HepG2 (cell line): ENCODE measurements around the gene UBE2M. TPM values are rescaled to one million over a fixed set of nuclear protein-coding genes. Genes with fewer than 3 reads are reported as not detected.
A peak's percentile ranks its signal among the peaks of the same experiment; 100 is the strongest.

Experiments
- AHR ChIP-seq: IDR thresholded peaks from 2 replicates; pipeline ENCODE4 v1.6.1; 2018; ENCODE audit warnings: missing genetic modification reagents, missing compliant biosample characterization
- ATF7-NPFF ChIP-seq: sonication (generic); formaldehyde crosslinking; IDR thresholded peaks from 2 replicates; pipeline ENCODE4 v1.8.1; 2023; ENCODE audit warnings: mild to moderate bottlenecking, low read depth, missing genetic modification reagents, moderate library complexity
- GABPA ChIP-seq, 2 experiments: IDR thresholded peaks; 2 replicates each; pipeline ENCODE4 v1.6.1; 2011 to 2016; ENCODE audit warnings: low read depth in 2 of 2, low read length in 1 of 2, missing biosample characterization in 1 of 2, missing genetic modification characterization in 1 of 2
- GABPB1 ChIP-seq: IDR thresholded peaks from 2 replicates; pipeline ENCODE4 v1.6.1; 2016; ENCODE audit warnings: mild to moderate bottlenecking, missing genetic modification reagents, moderate library complexity, missing compliant biosample characterization
- GATAD1 ChIP-seq: IDR thresholded peaks from 2 replicates; pipeline ENCODE4 v1.6.1; 2016; ENCODE audit warnings: missing genetic modification reagents, missing compliant biosample characterization
- KDM5A ChIP-seq: fragments of 200-600 bp; sonication (generic); IDR thresholded peaks from 2 replicates; pipeline ENCODE4 v1.7.0; 2018; ENCODE audit warnings: antibody characterized with exemption, mild to moderate bottlenecking, low read length, borderline replicate concordance
- KLF11 ChIP-seq: IDR thresholded peaks from 2 replicates; pipeline ENCODE4 v1.6.1; 2016; ENCODE audit warnings: missing compliant biosample characterization
- KMT2B ChIP-seq: IDR thresholded peaks from 2 replicates; pipeline ENCODE4 v1.6.1; 2016; ENCODE audit warnings: missing genetic modification reagents, missing compliant biosample characterization
- PPARG ChIP-seq: conservative IDR thresholded peaks from 2 replicates; pipeline ENCODE4 v1.6.1; 2016; ENCODE audit warnings: missing biosample characterization, missing genetic modification reagents
- RBFOX2 ChIP-seq: fragments of 200-400 bp; formaldehyde crosslinking; IDR thresholded peaks from 2 replicates; pipeline ENCODE4 v1.6.1; 2017; ENCODE audit warnings: low read depth, mild to moderate bottlenecking, low read length
- TCF12 ChIP-seq, 2 experiments: fragments of 450-650 bp in 1 of 2; sonication (generic) in 1 of 2; formaldehyde crosslinking in 1 of 2; IDR thresholded peaks; 2 replicates each; pipeline versions ENCODE4 v1.6.1 to v1.8.0; 2017 to 2022; ENCODE audit warnings: antibody characterized with exemption in 1 of 2, mild to moderate bottlenecking in 1 of 2, missing genetic modification reagents in 1 of 2, moderate library complexity in 1 of 2
- THAP9 ChIP-seq: sonication (generic); formaldehyde crosslinking; IDR thresholded peaks from 2 replicates; pipeline ENCODE4; 2020; ENCODE audit warnings: missing genetic modification reagents, mild to moderate bottlenecking, borderline replicate concordance
- UBTF ChIP-seq: sonication (generic); formaldehyde crosslinking; IDR thresholded peaks from 2 replicates; pipeline ENCODE4 v1.4.0; 2020; ENCODE audit warnings: mild to moderate bottlenecking, missing genetic modification reagents
- ZBTB20 ChIP-seq: sonication (generic); formaldehyde crosslinking; IDR thresholded peaks from 2 replicates; pipeline ENCODE4 v1.8.1; 2023; ENCODE audit warnings: missing genetic modification reagents, low read depth, mild to moderate bottlenecking, borderline replicate concordance
- ZGPAT ChIP-seq: IDR thresholded peaks from 2 replicates; pipeline ENCODE4 v1.6.1; 2016; ENCODE audit warnings: mild to moderate bottlenecking
- ZNF276 ChIP-seq: sonication (generic); formaldehyde crosslinking; IDR thresholded peaks from 2 replicates; pipeline ENCODE4 v1.4.0; 2020; ENCODE audit warnings: mild to moderate bottlenecking, low read depth, missing genetic modification reagents
- ZNF569 ChIP-seq: sonication (generic); formaldehyde crosslinking; IDR thresholded peaks from 2 replicates; pipeline ENCODE4 v1.5.0; 2020; ENCODE audit warnings: mild to moderate bottlenecking, missing genetic modification reagents, moderate library complexity, borderline replicate concordance
- ZNF773 ChIP-seq: sonication (generic); formaldehyde crosslinking; IDR thresholded peaks from 2 replicates; pipeline ENCODE4 v1.4.0; 2020; ENCODE audit warnings: missing genetic modification reagents, borderline replicate concordance
- ZNF83 ChIP-seq: sonication (generic); formaldehyde crosslinking; IDR thresholded peaks from 2 replicates; pipeline ENCODE4 v1.4.0; 2020; ENCODE audit warnings: missing genetic modification reagents, mild to moderate bottlenecking, borderline replicate concordance
- polyA plus RNA-seq, 8 experiments: library from polyadenylated mRNA; depleted of rRNA in 3 of 8; stranded (reverse) in 7 of 8; unstranded in 1 of 8; fragments of >200 nt; fragmentation: Illumina TruSeq in 4 of 8; extraction: Trizol in 4 of 8; gene quantifications; 2 replicates each; pipeline versions ENCODE4 v1.2.1 to v1.2.3, GENCODE V29; 2011 to 2016; ENCODE audit warnings: low read depth in 4 of 8, missing spikeins in 1 of 8, mixed read lengths in 1 of 8; ENCODE audit not compliant: insufficient read depth in 1 of 8
- total RNA-seq, 5 experiments: library from RNA; depleted of rRNA; stranded (reverse); fragments of >200 nt; fragmentation: Illumina TruSeq; extraction: Trizol; gene quantifications; 2 replicates each; pipeline ENCODE4 v1.2.3, GENCODE V29; 2016; ENCODE audit warnings: low read depth in 1 of 5

The UBE2M gene
- total and polyA plus RNA-seq, 2 of the 13 experiments (the other 11 are each of a cell fraction or from before 2014, with no cell fraction given): 36.2 to 50.3 TPM

- peak; percentile 93 for TF ChIP-seq GABPB1 (CRISPR knock-in tag)
- peak; percentile 57; the same call in 1 of the 2 replicates for TF ChIP-seq ZNF276 (CRISPR knock-in tag)
- TF ChIP-seq KDM5A: peak; percentile 56; the same call in 1 of the 2 replicates
- TF ChIP-seq ZNF773: no peak
- TF ChIP-seq RBFOX2: peak; percentile 87
- TF ChIP-seq AHR (CRISPR knock-in tag): peak; percentile 58; the same call in 1 of the 2 replicates
- peak; percentile 84; the same call in 1 of the 2 replicates for TF ChIP-seq KLF11 (CRISPR knock-in tag)
- 0 out of 2 replicates have a peak, but pooled peaks have one; percentile 93 for TF ChIP-seq ZNF569 (CRISPR knock-in tag)
- peak; percentile 82 for TF ChIP-seq GATAD1 (CRISPR knock-in tag)
- TF ChIP-seq GABPA (IDR thresholded peaks at IDR 0.05; ENCODE audit: low read depth, low read length): peak; percentile 69
- peak; percentile 89 for TF ChIP-seq GABPA (CRISPR knock-in tag; IDR thresholded peaks at IDR 0.05; ENCODE audit: low read depth)
- TF ChIP-seq TCF12 (IDR thresholded peaks at IDR 0.05): no peak
- TF ChIP-seq TCF12 (CRISPR knock-in tag; IDR thresholded peaks at IDR 0.05): no peak
- no peak for TF ChIP-seq KMT2B (CRISPR knock-in tag)
- peak; percentile 69 for TF ChIP-seq ZGPAT (CRISPR knock-in tag)
- peak; percentile 45; the same call in 1 of the 2 replicates for TF ChIP-seq ATF7-NPFF (CRISPR knock-in tag)
- TF ChIP-seq UBTF: 0 out of 2 replicates have a peak, but pooled peaks have one; percentile 15
- 0 out of 2 replicates have a peak, but pooled peaks have one; percentile 4 for TF ChIP-seq ZBTB20 (CRISPR knock-in tag)
- TF ChIP-seq ZNF83 (CRISPR knock-in tag): no peak
- TF ChIP-seq THAP9 (CRISPR knock-in tag): peak; percentile 82; the same call in 1 of the 2 replicates
- TF ChIP-seq PPARG (CRISPR knock-in tag): no peak
Measured at GRCh38 chr19:58572818-58573657, 14.6 kb upstream of the UBE2M start, which contains the start of gene MZF1 (continued).
